ENCODE results near the gene EXOC2. TPM values are rescaled to one million over a fixed set of nuclear protein-coding genes. Genes with fewer than 3 reads are reported as not detected.

EXOC2 gene
- total RNA-seq, 1 donor from 2014 or later, result 46.5 TPM

GRCh38 chr6:658244-658643 lies 34.7 kb downstream of the EXOC2 start:
- Histone ChIP-seq H3K4me3 (no peak overlapping the region), H3K36me3 (no peaks in the 10 kb centered on the region), H3F3A (ENCODE audit: low read depth) (peaks cover 7% of the 10 kb centered on the region), H3K27ac (no peak overlapping the region), H3K79me2 (ENCODE audit: low read depth) (peaks cover 46% of the 10 kb centered on the region), H3K4me2 (no peak overlapping the region), H3K9ac (no peak overlapping the region), H3K9me3 (ENCODE audit: low read depth) (no peaks in the 10 kb centered on the region), H3K4me1 (peaks cover 5% of the 10 kb centered on the region), H3K27me3 (no peaks in the 10 kb centered on the region), H2AFZ (replicated peaks) (no peak overlapping the region), H4K20me1 (ENCODE audit: low read depth) (no peaks in the 10 kb centered on the region)
- H3K4me1 Mint-ChIP-seq, result peaks cover 12% of the 10 kb centered on the region
- H3K27ac Mint-ChIP-seq, result no peak overlapping the region
- DNase-seq (ENCODE audit: low spot score), result no peak
- H3K36me3 Mint-ChIP-seq, result peaks cover 18% of the 10 kb centered on the region
- H3K27me3 Mint-ChIP-seq (ENCODE audit: insufficient read depth, low read depth), result peaks cover 4% of the 10 kb centered on the region
- peaks cover 26% of the 10 kb centered on the region for H3K9me3 Mint-ChIP-seq
- H3K4me3 Mint-ChIP-seq, result no peak overlapping the region
- TF ChIP-seq EZH2phosphoT487 (IDR thresholded peaks at IDR 0.05) (no peak), CTCF (IDR thresholded peaks at IDR 0.05) (no peak), EZH2 (IDR thresholded peaks at IDR 0.05) (no peak)

DNA sequence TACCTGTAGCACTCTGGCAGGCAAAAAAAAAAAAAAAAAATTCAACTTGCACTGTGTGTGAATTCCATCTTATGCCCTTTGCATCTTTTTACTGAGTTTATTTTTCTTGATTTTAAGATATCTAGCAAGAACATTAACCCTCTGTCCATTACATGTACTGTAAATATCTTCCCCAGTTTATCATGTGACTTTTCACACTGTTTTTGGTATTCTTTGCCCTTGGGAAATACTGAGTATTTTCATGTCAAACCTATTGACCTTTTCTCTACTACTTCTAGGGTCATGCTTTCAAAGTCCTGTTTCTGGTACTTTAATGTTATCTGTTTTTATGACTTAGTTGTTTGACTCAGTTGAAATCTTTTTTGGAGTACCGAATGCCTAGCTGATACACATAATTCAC lies 35.2 kb downstream of the EXOC2 start:
- Histone ChIP-seq H3K9me3 (ENCODE audit: low read depth) (no peaks in the 10 kb centered on the region), H3F3A (ENCODE audit: low read depth) (peaks cover 7% of the 10 kb centered on the region), H3K36me3 (no peaks in the 10 kb centered on the region), H3K9ac (no peak overlapping the region), H3K27me3 (no peaks in the 10 kb centered on the region), H4K20me1 (ENCODE audit: low read depth) (no peaks in the 10 kb centered on the region), H3K4me3 (no peak overlapping the region), H3K4me1 (peaks cover 5% of the 10 kb centered on the region), H2AFZ (replicated peaks) (no peak overlapping the region), H3K79me2 (ENCODE audit: low read depth) (peaks cover 41% of the 10 kb centered on the region), H3K4me2 (no peak overlapping the region), H3K27ac (no peak overlapping the region)
- peaks cover 12% of the 10 kb centered on the region for H3K4me1 Mint-ChIP-seq
- H3K4me3 Mint-ChIP-seq, result no peak overlapping the region
- DNase-seq (ENCODE audit: low spot score), result no peak
- peaks cover 18% of the 10 kb centered on the region for H3K36me3 Mint-ChIP-seq
- no peak overlapping the region for H3K27ac Mint-ChIP-seq
- TF ChIP-seq EZH2phosphoT487 (IDR thresholded peaks at IDR 0.05) (no peak), EZH2 (IDR thresholded peaks at IDR 0.05) (no peak), CTCF (IDR thresholded peaks at IDR 0.05) (no peak)
- H3K27me3 Mint-ChIP-seq (ENCODE audit: insufficient read depth, low read depth), result peaks cover 4% of the 10 kb centered on the region
- peaks cover 21% of the 10 kb centered on the region for H3K9me3 Mint-ChIP-seq

GRCh38 chr6:656460-657252 lies 36.3 kb downstream of the EXOC2 start, which contains the start of gene HUS1B:
Gene HUS1B, minus strand, starts transcription at chr6:657100. Its CDS starts 156 bp downstream, at chr6:656944.
- Histone ChIP-seq H3K36me3 (no peaks in the 10 kb centered on the region), H3K9ac (no peak within 1 kb of the TSS), H4K20me1 (ENCODE audit: low read depth) (no peaks in the 10 kb centered on the region), H3K9me3 (ENCODE audit: low read depth) (no peaks in the 10 kb centered on the region), H3K4me1 (peaks cover 5% of the 10 kb centered on the region), H3K4me3 (no peak within 1 kb of the TSS), H3F3A (ENCODE audit: low read depth) (peaks cover 7% of the 10 kb centered on the region), H3K27me3 (no peaks in the 10 kb centered on the region), H3K27ac (no peak within 1 kb of the TSS), H3K4me2 (no peak within 1 kb of the TSS), H2AFZ (replicated peaks) (no peak within 1 kb of the TSS), H3K79me2 (ENCODE audit: low read depth) (peaks cover 30% of the 10 kb centered on the region)
- Mint-ChIP-seq H3K27ac (peak within 1 kb of the TSS; percentile 43), H3K27me3 (ENCODE audit: insufficient read depth, low read depth) (peaks cover 4% of the 10 kb centered on the region), H3K36me3 (peaks cover 20% of the 10 kb centered on the region), H3K4me1 (peaks cover 12% of the 10 kb centered on the region), H3K4me3 (no peak within 1 kb of the TSS), H3K9me3 (peaks cover 13% of the 10 kb centered on the region)
- DNase-seq (ENCODE audit: low spot score), result no peak
- TF ChIP-seq CTCF (IDR thresholded peaks at IDR 0.05) (no peak), EZH2phosphoT487 (IDR thresholded peaks at IDR 0.05) (no peak), EZH2 (IDR thresholded peaks at IDR 0.05) (no peak)
